GM19397 (cell line): ENCODE data around the gene KLHL17.
"Not testable (repeated sequence)": the region's sequence is repeated elsewhere in the genome, so short reads cannot be mapped to it uniquely, and the experiment has no call there.

Experiments
- ATAC-seq: cut with Tn5 transposase; IDR thresholded peaks from one replicate; pipeline ENCODE4 v1.9.1; 2021; ENCODE audit warnings: mild to moderate bottlenecking, moderate library complexity; ENCODE audit not compliant: unreplicated experiment

The KLHL17 gene

GRCh38 chr1:997713-997992 lies 37.3 kb downstream of the KLHL17 start:
- no peak for ATAC-seq

DNA sequence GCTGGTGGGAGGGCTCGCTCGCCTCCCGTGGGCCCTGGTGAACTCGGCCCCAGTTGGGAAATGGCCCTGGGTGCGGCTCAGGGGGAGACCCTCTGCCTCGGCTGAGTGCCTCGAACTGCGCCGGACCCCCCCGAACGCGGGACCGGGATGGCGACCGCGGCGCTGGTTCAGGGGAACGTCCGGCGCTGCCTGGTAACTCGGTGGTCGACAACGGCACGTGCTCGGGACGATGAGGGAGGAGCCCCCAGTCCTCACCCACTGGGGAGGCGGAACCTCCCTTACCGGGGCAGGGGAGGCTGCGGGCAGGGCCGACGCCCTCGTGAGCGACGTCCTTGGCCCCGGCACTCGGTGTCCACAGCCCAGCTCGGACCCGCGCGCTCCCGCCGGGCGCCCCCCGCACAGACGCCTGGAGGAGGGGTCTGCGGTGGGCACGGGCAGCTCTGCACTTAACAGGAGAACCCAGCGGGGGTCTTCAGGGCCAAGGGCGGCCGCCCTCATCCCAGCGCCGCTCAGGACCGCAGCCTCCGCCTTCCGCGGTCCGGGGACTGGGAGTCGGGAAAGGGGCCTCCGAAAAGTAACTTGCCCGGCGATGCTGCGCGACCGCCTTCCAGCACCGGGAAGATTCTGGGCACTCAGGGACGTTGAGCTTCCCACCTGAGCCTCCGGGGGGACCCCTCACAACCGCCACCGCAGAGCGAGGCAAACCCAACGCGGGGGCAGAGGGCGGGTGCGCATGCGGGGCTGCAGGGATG lies 37.8 kb downstream of the KLHL17 start:
- ATAC-seq = no peak

DNA sequence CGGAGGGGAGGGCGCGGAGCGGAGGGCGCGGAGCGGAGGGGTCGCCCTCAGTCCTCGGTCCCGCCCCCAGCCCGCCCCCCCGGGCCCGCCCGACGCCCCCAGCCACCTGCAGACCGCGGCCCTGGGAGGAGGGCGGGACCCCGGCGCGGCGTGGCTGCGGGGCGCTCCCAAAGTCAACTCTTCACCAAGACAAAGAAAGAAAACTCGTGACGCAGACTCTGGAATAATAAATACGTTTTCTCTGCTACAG lies 38.3 kb downstream of the KLHL17 start:
- no peak for ATAC-seq

GRCh38 chr1:998995-999724 lies 38.8 kb downstream of the KLHL17 start:
- ATAC-seq = no peak

DNA sequence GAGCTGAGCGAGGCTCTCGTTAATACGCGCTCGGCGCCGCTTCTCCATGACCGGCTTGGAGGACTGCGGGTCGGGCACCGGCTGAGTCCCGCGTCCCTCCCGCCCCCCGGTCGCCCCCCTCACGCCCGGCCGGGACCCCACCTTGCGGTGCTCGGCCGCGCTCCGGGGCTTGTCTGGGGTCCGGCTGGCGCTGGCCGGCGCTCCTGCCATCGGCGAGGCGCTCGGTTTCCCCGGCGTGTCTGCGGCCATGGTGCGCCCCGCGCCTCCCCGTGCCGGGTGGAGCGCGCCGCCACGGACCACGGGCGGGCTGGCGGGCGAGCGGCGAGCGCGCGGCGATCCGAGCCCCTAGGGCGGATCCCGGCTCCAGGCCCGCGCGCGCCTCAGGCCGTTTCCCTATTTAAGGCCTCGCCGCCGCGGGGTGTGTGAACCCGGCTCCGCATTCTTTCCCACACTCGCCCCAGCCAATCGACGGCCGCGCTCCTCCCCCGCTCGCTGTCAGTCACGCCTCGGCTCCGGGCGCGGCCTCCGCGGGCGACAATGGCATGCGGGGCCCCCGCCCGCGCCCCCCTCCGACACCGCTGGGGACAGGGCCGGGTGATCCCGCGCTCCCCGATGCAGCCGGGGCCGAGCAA lies 39.5 kb downstream of the KLHL17 start, which contains the start of gene HES4:
Gene HES4 (minus strand): TSS at position 373 of the 632 bp plus-strand sequence. CDS start 124 bp downstream, at position 249.
- ATAC-seq = no peak

GRCh38 chr1:1000357-1001056 lies 40.1 kb downstream of the KLHL17 start:
- ATAC-seq = no peak

GRCh38 chr1:1001057-1001783 lies 40.8 kb downstream of the KLHL17 start:
- no peak for ATAC-seq

DNA sequence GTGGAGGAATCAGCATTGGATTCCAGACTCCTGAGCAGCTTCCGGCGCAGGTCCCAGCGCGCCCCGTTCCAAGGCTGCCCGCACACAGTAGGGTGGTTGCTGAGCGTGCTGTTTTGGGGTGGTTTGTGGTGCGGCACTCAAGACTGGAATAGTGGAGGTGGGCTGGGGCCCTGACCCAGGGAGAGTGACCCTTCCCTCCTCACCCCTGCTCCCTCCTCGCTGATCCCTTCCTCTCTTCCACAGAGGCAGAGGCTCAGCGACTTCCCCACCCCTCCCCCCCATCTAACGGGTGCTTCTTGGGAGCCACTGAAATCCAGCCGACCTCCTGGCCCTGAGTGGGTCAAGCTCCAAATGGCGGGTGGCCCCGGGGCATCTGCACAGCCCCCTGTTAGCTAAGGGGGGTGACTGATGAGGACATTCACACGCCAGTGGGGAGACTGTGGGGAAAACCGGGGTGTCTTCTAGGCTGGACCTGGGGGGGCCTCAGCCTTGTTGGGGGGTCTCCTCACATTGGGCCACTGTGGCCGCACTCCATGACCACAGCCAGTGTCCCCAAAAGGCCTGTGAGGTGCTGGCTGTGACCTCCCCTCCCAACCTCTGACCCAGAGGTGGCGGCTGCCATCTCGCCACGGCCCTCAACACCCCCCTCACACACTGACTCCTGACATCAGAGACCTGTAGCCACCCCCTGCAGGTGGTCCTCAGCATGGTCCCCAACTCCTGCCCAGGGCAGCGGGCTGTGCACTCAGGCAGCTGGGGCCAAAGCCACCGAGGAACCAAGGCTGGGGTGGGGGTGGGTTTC lies 43.4 kb downstream of the KLHL17 start:
- no peak for ATAC-seq

GRCh38 chr1:1004420-1004779 lies 44.0 kb downstream of the KLHL17 start:
- no peak for ATAC-seq

DNA sequence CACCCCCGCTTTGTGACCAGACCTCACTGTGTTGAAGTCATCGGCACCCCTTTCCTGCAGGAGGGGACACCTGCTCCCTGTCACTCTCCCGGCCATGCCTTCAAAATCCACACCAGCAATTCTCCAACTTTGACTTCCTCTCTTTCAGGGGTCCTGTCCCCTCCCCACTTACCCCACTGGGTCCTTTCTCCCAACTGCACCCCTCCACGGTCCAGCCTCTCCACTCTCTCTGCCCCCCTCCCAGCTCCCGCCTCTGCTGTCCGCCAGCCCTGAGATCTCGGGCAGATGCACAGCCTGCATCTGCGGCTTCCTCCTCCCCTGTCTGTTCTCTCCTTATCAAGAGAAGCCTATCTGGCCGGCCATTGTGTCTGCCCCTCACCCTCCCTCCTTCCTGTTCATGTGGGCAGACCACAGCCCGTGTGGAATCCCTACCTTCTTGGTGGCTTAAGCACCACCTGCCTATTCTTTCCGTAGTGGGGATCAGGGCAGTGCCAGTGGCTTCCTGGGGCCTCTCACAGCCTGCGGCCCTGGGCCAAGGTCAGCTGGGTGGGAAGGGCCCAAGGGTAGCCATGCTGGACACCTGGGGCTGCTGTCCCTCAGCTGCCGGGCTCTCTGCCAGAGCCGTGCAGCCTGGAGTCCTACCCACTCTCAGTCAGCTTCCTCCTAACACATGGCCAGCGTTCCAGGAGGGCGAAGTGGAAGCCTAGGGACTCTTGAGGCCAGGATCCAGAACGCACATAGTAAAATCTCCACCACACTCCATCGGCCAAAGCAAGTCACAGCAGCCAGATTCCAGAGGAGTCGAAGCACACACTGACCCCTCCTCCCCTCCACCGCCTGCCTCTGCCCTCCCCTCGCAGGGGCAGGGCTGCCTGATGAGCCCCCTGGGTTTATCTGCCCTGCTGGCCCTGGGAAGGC lies 44.7 kb downstream of the KLHL17 start:
- ATAC-seq = no peak

- no peak for ATAC-seq
Observed at GRCh38 chr1:1005774-1006304, 45.5 kb downstream of the KLHL17 start.

DNA sequence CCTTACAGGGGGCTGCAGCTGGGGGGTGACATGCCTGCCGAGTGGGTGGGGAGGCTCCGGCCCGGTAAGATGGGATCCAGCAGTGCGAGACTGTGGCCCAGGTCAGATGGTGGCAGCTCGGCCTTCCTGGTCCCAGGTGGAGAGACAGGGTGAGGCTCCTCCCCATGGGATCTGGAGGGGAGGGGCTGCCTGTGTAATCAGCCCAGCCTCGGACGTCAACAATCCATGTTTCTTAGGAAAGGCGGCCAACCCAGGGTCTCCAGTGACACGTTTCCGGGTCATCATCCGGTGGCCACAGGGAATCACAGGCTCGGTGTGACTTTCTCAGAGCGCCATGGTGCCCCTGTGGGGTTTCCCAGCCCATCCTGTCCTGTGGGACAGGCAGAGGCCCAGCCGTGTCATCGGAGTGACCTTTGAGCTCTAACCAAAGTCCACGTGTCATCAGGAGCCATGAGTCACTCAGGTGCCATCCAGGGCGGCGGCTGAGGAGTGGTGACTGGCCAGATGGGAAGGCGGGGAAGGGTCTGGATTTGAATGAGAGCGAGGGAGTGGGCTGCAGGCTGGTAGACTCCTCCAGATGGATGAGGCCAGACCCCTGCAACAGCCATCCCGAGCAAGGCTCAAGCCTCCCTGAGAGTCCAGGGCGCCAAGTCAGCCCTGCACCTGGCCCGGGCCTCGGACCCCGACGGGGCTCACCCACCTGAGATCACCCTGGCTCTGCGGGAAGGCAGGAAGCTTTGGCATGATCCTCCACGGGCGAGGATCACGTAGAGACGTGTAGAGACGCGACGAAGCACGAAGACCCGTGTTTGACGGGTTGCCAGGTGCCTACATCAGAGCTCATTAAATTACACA lies 46.1 kb downstream of the KLHL17 start:
- no peak for ATAC-seq

DNA sequence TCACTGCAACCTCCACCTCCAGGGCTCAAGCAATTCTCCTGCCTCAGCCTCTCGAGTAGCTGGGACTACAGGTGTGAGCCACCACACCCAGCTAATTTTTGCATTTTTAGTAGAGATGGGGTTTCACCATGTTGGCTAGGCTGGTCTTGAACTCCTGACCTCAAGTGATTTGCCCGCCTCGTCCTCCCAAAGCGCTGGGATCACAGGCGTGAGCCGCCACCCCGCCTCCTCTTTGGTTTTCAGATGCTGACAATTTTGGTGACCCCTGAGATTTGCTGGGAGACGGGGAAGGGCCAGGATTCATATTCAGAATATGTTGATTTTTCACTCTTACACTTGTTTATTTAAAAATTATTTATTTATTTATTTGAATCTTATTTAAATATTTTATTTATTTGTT lies 49.7 kb downstream of the KLHL17 start:
- ATAC-seq = not testable (repeated sequence)

GRCh38 chr1:1011396-1011949 lies 51.1 kb downstream of the KLHL17 start:
- no peak for ATAC-seq

GRCh38 chr1:1012736-1013104 lies 52.3 kb downstream of the KLHL17 start:
- not testable (repeated sequence) for ATAC-seq

DNA sequence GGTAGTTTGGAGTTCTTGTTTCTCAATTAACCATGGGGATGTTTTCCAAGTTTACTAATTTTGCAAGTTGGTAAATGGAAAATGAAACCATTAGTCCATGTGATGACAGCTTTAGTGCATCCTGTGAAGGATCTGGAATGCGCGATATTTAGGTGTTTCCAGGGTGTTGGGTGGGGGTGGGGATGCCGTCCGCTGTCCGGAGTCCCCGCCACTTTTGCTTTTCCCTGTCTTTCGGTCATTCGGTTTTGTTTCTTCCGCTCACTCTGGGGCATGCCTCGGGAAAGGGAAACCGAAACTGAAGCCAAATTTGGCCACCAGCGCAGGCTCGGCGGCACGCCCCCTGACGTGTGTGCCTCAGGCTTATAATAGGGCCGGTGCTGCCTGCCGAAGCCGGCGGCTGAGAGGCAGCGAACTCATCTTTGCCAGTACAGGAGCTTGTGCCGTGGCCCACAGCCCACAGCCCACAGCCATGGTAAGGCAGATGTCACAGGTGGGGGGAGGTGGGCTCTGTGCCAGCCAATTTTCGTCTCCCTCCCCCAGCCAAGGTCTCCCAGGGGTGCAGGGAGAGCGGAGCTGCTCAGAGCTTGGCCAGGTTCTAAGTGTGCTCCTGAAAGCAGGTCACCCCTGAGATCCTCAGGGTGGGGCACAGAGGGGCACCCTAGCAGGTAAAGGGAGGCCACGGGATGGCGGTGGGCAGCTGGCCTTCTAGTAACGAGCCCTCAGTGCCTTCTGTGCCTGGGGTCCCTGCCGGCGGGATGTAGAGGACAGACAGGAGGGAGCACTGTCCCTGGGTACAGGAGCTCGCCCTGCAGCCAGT lies 52.9 kb downstream of the KLHL17 start, which contains the start of gene ISG15:
Gene ISG15 (plus strand): TSS at position 393 of the 817 bp plus-strand sequence. CDS start 77 bp downstream, at position 470.
- ATAC-seq = peak; percentile 70
